ENCODE data around the gene SH2D1B. TPM values are rescaled to one million over a fixed set of nuclear protein-coding genes. Genes with fewer than 3 reads are reported as not detected.

Gene SH2D1B
- total RNA-seq, 6 donors from 2014 or later = 0.61 to 3.4 (median 1.1) TPM; not detected in 1

- no peaks in the 10 kb centered on the region for H3K36me3 ChIP-seq
- DNase-seq = no peak
- H3K27me3 ChIP-seq = no peaks in the 10 kb centered on the region
- H3K4me1 ChIP-seq = no peaks in the 10 kb centered on the region
- no peaks in the 10 kb centered on the region for H3K9me3 ChIP-seq
- TF ChIP-seq CTCF (IDR thresholded peaks at IDR 0.05) = no peak
- no peak for TF ChIP-seq EP300 (IDR thresholded peaks at IDR 0.05)
- no peak for TF ChIP-seq POLR2AphosphoS5 (IDR thresholded peaks at IDR 0.05)
- no peak for TF ChIP-seq POLR2A (IDR thresholded peaks at IDR 0.05)
- no peak overlapping the region for H3K4me3 ChIP-seq
- WGBS, 2 donors = 85 to 87% methylated on average over 8 of the region's 8 CpGs
- ATAC-seq (ENCODE audit: low FRiP score in 2 of 2) = no peak
- no peak overlapping the region for H3K27ac ChIP-seq
These were observed 12.8 kb downstream of the SH2D1B start for GRCh38 chr1:162398999-162399580.

GRCh38 chr1:162397943-162398560 lies 13.9 kb downstream of the SH2D1B start:
- Histone ChIP-seq H3K4me1 (no peaks in the 10 kb centered on the region), H3K36me3 (no peaks in the 10 kb centered on the region), H3K27ac (no peak overlapping the region), H3K27me3 (no peaks in the 10 kb centered on the region), H3K9me3 (no peaks in the 10 kb centered on the region), H3K4me3 (no peak overlapping the region)
- WGBS, 2 donors = 54 to 74% methylated on average over 3 of the region's 3 CpGs
- DNase-seq (no peak), ATAC-seq (ENCODE audit: low FRiP score in 2 of 2) (no peak)
- TF ChIP-seq EP300 (IDR thresholded peaks at IDR 0.05) (no peak), POLR2A (IDR thresholded peaks at IDR 0.05) (no peak), CTCF (IDR thresholded peaks at IDR 0.05) (no peak), POLR2AphosphoS5 (IDR thresholded peaks at IDR 0.05) (no peak)

GRCh38 chr1:162397039-162397448 lies 14.9 kb downstream of the SH2D1B start:
- no peaks in the 10 kb centered on the region for H3K36me3 ChIP-seq
- 87 to 95% methylated on average over 3 of the region's 3 CpGs for WGBS, 2 donors
- H3K4me3 ChIP-seq = no peak overlapping the region
- peaks cover 0 to under 1% (median 0%) of the 10 kb centered on the region in 4 donors for H3K4me1 ChIP-seq
- H3K27ac ChIP-seq = no peak overlapping the region
- DNase-seq (no peak), ATAC-seq (ENCODE audit: low FRiP score in 2 of 2) (peak in 1 of 2 donors; percentile 54)
- no peaks in the 10 kb centered on the region for H3K9me3 ChIP-seq
- no peak for TF ChIP-seq EP300 (IDR thresholded peaks at IDR 0.05)
- TF ChIP-seq POLR2A (IDR thresholded peaks at IDR 0.05) = no peak
- no peak for TF ChIP-seq POLR2AphosphoS5 (IDR thresholded peaks at IDR 0.05)
- TF ChIP-seq CTCF (IDR thresholded peaks at IDR 0.05) = no peak
- no peaks in the 10 kb centered on the region for H3K27me3 ChIP-seq

GRCh38 chr1:162396201-162396906 lies 15.6 kb downstream of the SH2D1B start:
- no peak for TF ChIP-seq POLR2A (IDR thresholded peaks at IDR 0.05)
- TF ChIP-seq EP300 (IDR thresholded peaks at IDR 0.05) = no peak
- TF ChIP-seq CTCF (IDR thresholded peaks at IDR 0.05) = no peak
- no peak for TF ChIP-seq POLR2AphosphoS5 (IDR thresholded peaks at IDR 0.05)
- Histone ChIP-seq H3K9me3 (no peaks in the 10 kb centered on the region), H3K27me3 (no peaks in the 10 kb centered on the region), H3K4me3 (no peak overlapping the region), H3K4me1 (peaks cover 0 to 6% (median 3%) of the 10 kb centered on the region in 4 donors), H3K27ac (no peak overlapping the region), H3K36me3 (no peaks in the 10 kb centered on the region)
- ATAC-seq (ENCODE audit: low FRiP score in 2 of 2) (no peak), DNase-seq (no peak)
- WGBS, 2 donors = 81 to 87% methylated on average over 3 of the region's 3 CpGs

All from upper lobe of left lung (tissue), 6 donors.